OCI-LY3 (cell line): ENCODE results near the gene FOXF2.

ENCODE experiments used
- H2AFZ ChIP-seq: fragments of 200-600, 300-600 bp; shearing (Covaris generic); 2 replicates; pipeline ENCODE4 v1.6.0; 2014; ENCODE audit warnings: antibody characterized with exemption, low read depth, low read length
- H3K27ac ChIP-seq: fragments of 200-600, 300-600 bp; sonication (generic); 2 replicates; pipeline ENCODE4 v1.5.1; 2014; ENCODE audit warnings: mild to moderate bottlenecking, low read length, moderate library complexity, mixed read lengths
- H3K27me3 ChIP-seq: fragments of 200-600, 300-600 bp; sonication (generic); 2 replicates; pipeline ENCODE4 v1.6.1; 2014; ENCODE audit warnings: low read depth, low read length, mixed read lengths
- H3K36me3 ChIP-seq: fragments of 200-600, 300-600 bp; sonication (generic); replicated peaks from 2 replicates; pipeline ENCODE3; 2014; ENCODE audit warnings: low read depth, low read length, mixed read lengths
- H3K4me1 ChIP-seq: fragments of 300-600, 200-600 bp; sonication (generic); 2 replicates; pipeline ENCODE4 v1.6.1; 2014; ENCODE audit warnings: low read length, mixed read lengths
- H3K4me2 ChIP-seq: fragments of 200-600, 300-600 bp; sonication (generic); 2 replicates; pipeline ENCODE4 v1.6.1; 2014; ENCODE audit warnings: low read length, mixed read lengths
- H3K4me3 ChIP-seq: fragments of 300-600, 200-600 bp; sonication (generic); 2 replicates; pipeline ENCODE4 v1.5.1; 2014; ENCODE audit warnings: antibody characterized with exemption, mild to moderate bottlenecking, low read length, moderate library complexity
- H3K79me2 ChIP-seq: fragments of 300-600, 200-600 bp; shearing (Covaris generic); 2 replicates; pipeline ENCODE4 v1.6.1; 2014; ENCODE audit warnings: mild to moderate bottlenecking, low read length, mixed read lengths
- H3K9ac ChIP-seq: fragments of 300-600, 200-600 bp; shearing (Covaris generic); 2 replicates; pipeline ENCODE4 v1.6.0; 2014; ENCODE audit warnings: mild to moderate bottlenecking, low read length, moderate library complexity
- H3K9me3 ChIP-seq: fragments of 200-600, 300-600 bp; shearing (Covaris generic); 2 replicates; pipeline ENCODE4 v1.6.1; 2014; ENCODE audit warnings: low read length, mixed read lengths; ENCODE audit not compliant: insufficient read depth
- H4K20me1 ChIP-seq: fragments of 200-600, 300-600 bp; sonication (generic); 2 replicates; pipeline ENCODE4 v1.6.1; 2016; ENCODE audit warnings: low read length, mixed read lengths; ENCODE audit not compliant: insufficient read depth
- CTCF ChIP-seq: fragments of 200-600, 300-600 bp; sonication (generic); IDR thresholded peaks from 2 replicates; pipeline ENCODE4 v1.5.1; 2014; ENCODE audit warnings: antibody characterized with exemption, low read length, low read depth
- EZH2phosphoT487 ChIP-seq: fragments of 200-600 bp; shearing (Covaris generic); IDR thresholded peaks from 2 replicates; pipeline ENCODE4 v1.6.1; 2018; ENCODE audit warnings: antibody characterized with exemption, mixed run types, low read depth

FOXF2 gene

DNA sequence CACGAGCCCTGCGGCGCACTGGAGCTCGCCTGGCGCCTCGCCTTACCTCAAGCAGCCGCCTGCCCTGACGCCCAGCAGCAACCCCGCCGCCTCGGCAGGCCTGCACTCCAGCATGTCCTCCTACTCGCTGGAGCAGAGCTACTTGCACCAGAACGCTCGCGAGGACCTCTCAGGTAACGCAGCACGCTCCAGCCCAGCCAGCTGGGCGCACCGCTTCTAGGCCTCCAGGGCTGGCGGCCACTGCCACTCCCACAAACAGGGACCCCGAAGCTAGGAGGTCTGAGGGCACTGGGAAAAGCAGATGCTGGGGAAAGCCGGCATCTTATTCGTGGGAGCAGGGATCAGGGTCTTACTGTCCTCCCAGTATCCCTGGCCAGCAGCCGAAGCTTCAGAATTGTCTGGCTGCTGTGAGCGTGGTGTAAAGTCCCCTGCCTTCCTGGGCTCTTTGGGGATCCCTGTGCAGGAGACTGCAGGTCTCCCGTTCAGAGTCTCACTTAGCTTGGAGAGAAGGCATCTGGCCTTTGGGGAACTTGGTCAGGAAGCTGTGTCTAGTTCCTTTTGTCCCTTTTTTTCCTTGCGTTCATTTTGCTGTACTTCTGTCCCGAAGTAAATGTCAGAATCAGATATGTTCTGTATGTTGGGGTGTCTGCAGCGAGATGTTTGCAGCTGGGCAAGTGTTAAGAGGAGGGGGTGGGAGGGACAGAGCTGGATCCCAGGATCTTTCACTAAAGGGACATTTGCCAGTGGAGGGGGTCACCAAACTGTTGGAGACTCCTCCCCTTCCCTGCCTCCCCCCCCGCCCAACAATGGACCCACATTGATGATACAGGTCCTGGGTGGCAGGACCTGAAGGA, 1.8 kb downstream of the FOXF2 start:
- Histone ChIP-seq H3K79me2 (no peaks in the 10 kb centered on the region), H3K36me3 (no peaks in the 10 kb centered on the region), H3K27me3 (no peaks in the 10 kb centered on the region; the same call in 1 of the 2 replicates), H3K4me3 (no peak overlapping the region), H4K20me1 (no peaks in the 10 kb centered on the region), H2AFZ (no peak overlapping the region), H3K4me1 (no peaks in the 10 kb centered on the region), H3K4me2 (no peak overlapping the region), H3K9me3 (no peaks in the 10 kb centered on the region), H3K27ac (no peak overlapping the region), H3K9ac (no peak overlapping the region)
- no peak for TF ChIP-seq CTCF
- no peak for TF ChIP-seq EZH2phosphoT487

DNA sequence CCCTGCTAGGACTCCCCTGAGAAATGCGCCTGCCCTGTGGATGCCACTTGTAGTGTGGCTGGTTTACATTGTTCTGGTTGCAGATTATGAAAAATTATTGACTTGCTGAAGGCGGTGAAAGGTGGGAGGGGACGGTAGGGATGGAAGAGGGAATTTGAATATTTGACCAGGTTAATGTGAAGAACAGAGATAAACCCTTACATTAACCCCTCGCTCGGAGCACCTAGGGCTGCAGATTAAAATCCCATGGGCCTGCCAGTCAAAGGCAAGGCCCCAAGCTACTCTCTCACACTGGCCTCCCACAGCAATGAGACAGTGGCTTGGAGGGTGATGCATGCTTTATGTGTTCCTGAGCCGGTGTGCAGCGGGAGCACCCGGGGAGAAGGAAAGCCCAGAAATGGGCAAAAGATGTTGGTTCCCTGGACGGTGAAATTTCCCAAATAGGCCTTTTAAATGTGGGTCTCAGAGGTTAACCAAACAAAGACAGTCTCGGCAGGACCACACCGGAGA, 2.5 kb downstream of the FOXF2 start:
- Histone ChIP-seq H3K9ac (no peak overlapping the region), H3K9me3 (no peaks in the 10 kb centered on the region), H3K4me1 (0 out of 2 replicates have a peak, but pooled peaks cover 4% of the 10 kb centered on the region), H2AFZ (no peak overlapping the region), H3K27me3 (no peaks in the 10 kb centered on the region; the same call in 1 of the 2 replicates), H3K4me3 (no peak overlapping the region), H3K27ac (no peak overlapping the region), H3K36me3 (no peaks in the 10 kb centered on the region), H4K20me1 (no peaks in the 10 kb centered on the region), H3K79me2 (no peaks in the 10 kb centered on the region), H3K4me2 (no peak overlapping the region)
- no peak for TF ChIP-seq CTCF
- no peak for TF ChIP-seq EZH2phosphoT487

DNA sequence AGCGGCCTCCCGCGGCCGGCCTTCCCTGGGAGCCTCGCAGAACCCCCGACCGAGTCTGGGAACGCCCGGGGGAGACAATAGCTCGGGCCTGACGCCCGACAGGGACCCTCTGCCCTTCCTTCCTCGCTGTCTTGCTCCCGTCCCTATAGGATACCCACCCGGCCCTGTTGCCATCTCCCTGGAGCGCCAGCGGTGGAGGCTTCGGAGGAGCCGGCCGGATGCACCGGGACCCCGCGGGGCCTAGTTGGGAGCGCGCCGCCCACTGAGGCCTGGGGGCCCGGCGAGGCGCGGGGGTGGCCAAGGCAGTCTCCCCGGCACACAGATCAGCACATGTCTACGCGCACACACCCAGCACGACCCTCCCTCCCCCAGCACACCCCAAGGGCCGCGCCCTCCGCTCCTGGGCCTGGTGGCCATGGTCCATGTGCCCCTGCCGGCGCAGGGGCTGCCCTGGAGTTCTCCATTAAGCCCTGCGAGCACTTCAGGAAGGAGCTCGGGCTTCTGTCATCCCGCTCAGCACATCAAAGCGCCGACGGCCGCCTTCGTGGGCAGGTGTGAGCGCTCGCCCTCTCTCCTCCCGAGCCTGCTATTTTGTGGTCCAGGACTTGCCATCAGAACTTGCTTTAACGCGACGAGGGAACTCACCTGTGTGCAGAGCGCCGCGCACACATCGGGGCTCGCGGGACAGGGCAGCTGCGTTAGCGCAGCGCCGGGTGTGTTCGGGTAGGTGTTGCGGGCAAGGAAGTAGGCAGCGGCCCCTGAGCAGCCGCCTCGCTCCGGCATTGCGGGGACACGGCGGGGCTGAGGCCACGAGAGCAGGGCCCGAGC, 3.7 kb downstream of the FOXF2 start:
- H3K79me2 ChIP-seq, result no peaks in the 10 kb centered on the region
- no peak overlapping the region for H3K4me3 ChIP-seq
- H3K4me2 ChIP-seq, result no peak overlapping the region
- H3K9ac ChIP-seq, result no peak overlapping the region
- H4K20me1 ChIP-seq, result no peaks in the 10 kb centered on the region
- H3K4me1 ChIP-seq, result peaks cover 10% of the 10 kb centered on the region
- no peak overlapping the region for H3K27ac ChIP-seq
- H2AFZ ChIP-seq, result no peak overlapping the region
- no peak for TF ChIP-seq EZH2phosphoT487
- TF ChIP-seq CTCF, result no peak
- H3K27me3 ChIP-seq, result no peaks in the 10 kb centered on the region; the same call in 1 of the 2 replicates
- no peaks in the 10 kb centered on the region for H3K9me3 ChIP-seq
- no peaks in the 10 kb centered on the region for H3K36me3 ChIP-seq
